ENCODE measurements around the gene C4BPA. TPM values are rescaled to one million over a fixed set of nuclear protein-coding genes. Genes with fewer than 3 reads are reported as not detected.

C4BPA gene
- polyA plus RNA-seq, 3 donors = 0.24 to 0.47 (median 0.40) TPM

- no peak for DNase-seq (ENCODE audit: low read depth in 3 of 3, low spot score in 2 of 3)
These were observed 5.0 kb downstream of the C4BPA start for GRCh38 chr1:207109004-207109403.

- peak; percentile 14 to 29 (median 15) for DNase-seq (ENCODE audit: low read depth in 3 of 3, low spot score in 2 of 3)
These were observed 8.7 kb downstream of the C4BPA start for GRCh38 chr1:207112616-207113296.

GRCh38 chr1:207115269-207115668 lies 11.2 kb downstream of the C4BPA start:
- no peak for DNase-seq (ENCODE audit: low read depth in 3 of 3, low spot score in 2 of 3)

GRCh38 chr1:207124389-207124788 lies 20.4 kb downstream of the C4BPA start:
- DNase-seq (ENCODE audit: low read depth in 3 of 3, low spot score in 2 of 3) = no peak

GRCh38 chr1:207128336-207128921 lies 24.4 kb downstream of the C4BPA start:
- no peak for DNase-seq (ENCODE audit: low read depth in 3 of 3, low spot score in 2 of 3)

- DNase-seq (ENCODE audit: low read depth in 3 of 3, low spot score in 2 of 3) = no peak
These were observed 25.0 kb downstream of the C4BPA start for GRCh38 chr1:207129053-207129452.

- DNase-seq (ENCODE audit: low read depth in 3 of 3, low spot score in 2 of 3) = no peak
These were observed 26.4 kb downstream of the C4BPA start for GRCh38 chr1:207130252-207131036.

- DNase-seq (ENCODE audit: low read depth in 3 of 3, low spot score in 2 of 3) = no peak
These were observed 27.1 kb downstream of the C4BPA start for GRCh38 chr1:207131163-207131562.

GRCh38 chr1:207134581-207134980 lies 30.5 kb downstream of the C4BPA start:
- DNase-seq (ENCODE audit: low read depth in 3 of 3, low spot score in 2 of 3) = no peak

GRCh38 chr1:207139616-207140015 lies 35.6 kb downstream of the C4BPA start:
- DNase-seq (ENCODE audit: low read depth in 3 of 3, low spot score in 2 of 3) = no peak

GRCh38 chr1:207140536-207140935 lies 36.5 kb downstream of the C4BPA start:
- no peak for DNase-seq (ENCODE audit: low read depth in 3 of 3, low spot score in 2 of 3)

GRCh38 chr1:207145401-207146058 lies 41.5 kb downstream of the C4BPA start:
- DNase-seq (ENCODE audit: low read depth in 3 of 3, low spot score in 2 of 3) = no peak

- no peak for DNase-seq (ENCODE audit: low read depth in 3 of 3, low spot score in 2 of 3)
These were observed 47.9 kb downstream of the C4BPA start for GRCh38 chr1:207151920-207152319.

- no peak for DNase-seq (ENCODE audit: low read depth in 3 of 3, low spot score in 2 of 3)
These were observed 48.9 kb downstream of the C4BPA start for GRCh38 chr1:207152792-207153468.

GRCh38 chr1:207155028-207155427 lies 51.0 kb downstream of the C4BPA start:
- no peak for DNase-seq (ENCODE audit: low read depth in 3 of 3, low spot score in 2 of 3)

GRCh38 chr1:207156095-207156494 lies 52.1 kb downstream of the C4BPA start:
- no peak for DNase-seq (ENCODE audit: low read depth in 3 of 3, low spot score in 2 of 3)

GRCh38 chr1:207156826-207157225 lies 52.8 kb downstream of the C4BPA start:
- DNase-seq (ENCODE audit: low read depth in 3 of 3, low spot score in 2 of 3) = no peak

GRCh38 chr1:207164086-207164485 lies 60.1 kb downstream of the C4BPA start:
- no peak for DNase-seq (ENCODE audit: low read depth in 3 of 3, low spot score in 2 of 3)

GRCh38 chr1:207172321-207172720 lies 68.3 kb downstream of the C4BPA start:
- DNase-seq (ENCODE audit: low read depth in 3 of 3, low spot score in 2 of 3) = no peak

GRCh38 chr1:207172885-207173284 lies 68.9 kb downstream of the C4BPA start:
- no peak for DNase-seq (ENCODE audit: low read depth in 3 of 3, low spot score in 2 of 3)

GRCh38 chr1:207173396-207173795 lies 69.4 kb downstream of the C4BPA start:
- DNase-seq (ENCODE audit: low read depth in 3 of 3, low spot score in 2 of 3) = no peak
